Stomach (tissue), 9 donors: ENCODE data around the gene ARPC1A. TPM values are rescaled to one million over a fixed set of nuclear protein-coding genes. Genes with fewer than 3 reads are reported as not detected.

Source experiments
- DNase-seq, 2 donors: peaks; one replicate each; pipeline versions ENCODE4 v3.0.0 to v3.0.0-alpha.2; 2013 to 2019
- H3K27ac ChIP-seq, 5 donors: fragments of 200-600 bp in 4 of 5; sonication (generic) in 4 of 5; one replicate each; pipeline ENCODE4 v1.5.1; 2013 to 2019; ENCODE audit warnings: mild to moderate bottlenecking in 1 of 5, moderate library complexity in 1 of 5
- H3K27me3 ChIP-seq, 3 donors: fragments of 200-600 bp; sonication (generic); one replicate each; pipeline ENCODE4 v1.5.1; 2017 to 2019; ENCODE audit warnings: mixed run types in 1 of 3
- H3K36me3 ChIP-seq, 4 donors: fragments of 200-600 bp; sonication (generic); 1 replicate in 3 of 4; 2 replicates in 1 of 4; pipeline ENCODE4 v1.5.1; 2016 to 2019
- H3K4me1 ChIP-seq, 4 donors: fragments of 200-600 bp; sonication (generic); one replicate each; pipeline ENCODE4 v1.5.1; 2016 to 2019
- H3K4me3 ChIP-seq, 4 donors: fragments of 200-600 bp; sonication (generic) in 3 of 4; one replicate each; pipeline ENCODE4 v1.5.1; 2016 to 2019; ENCODE audit warnings: mild to moderate bottlenecking in 1 of 4
- H3K9me3 ChIP-seq, 4 donors: fragments of 200-600 bp; sonication (generic); one replicate each; pipeline ENCODE4 v1.5.1; 2016 to 2019
- EP300 ChIP-seq: sonication (generic); formaldehyde crosslinking; IDR thresholded peaks from one replicate; pipeline ENCODE4 v1.6.1; 2017; ENCODE audit warnings: antibody characterized with exemption
- POLR2A ChIP-seq, 4 donors: fragments of 450-650 bp; IDR thresholded peaks; one replicate each; pipeline ENCODE4 v1.6.1; 2016; ENCODE audit warnings: antibody characterized with exemption in 4 of 4, control low read depth in 2 of 4, mild to moderate bottlenecking in 1 of 4, moderate library complexity in 1 of 4
- POLR2AphosphoS5 ChIP-seq, 3 donors: sonication (generic); formaldehyde crosslinking; IDR thresholded peaks; one replicate each; pipeline ENCODE4 v1.6.1; 2016; ENCODE audit warnings: antibody characterized with exemption in 3 of 3
- WGBS, 5 donors: extraction: QIAGEN DNeasy Blood & Tissue Kit in 3 of 5; methylation state at CpG; one replicate each; pipeline versions ENCODE4 v1.1.5 to v1.1.7; 2013 to 2018; 5-methylcytosine and 5-hydroxymethylcytosine counted together
- intact Hi-C: fragments of 100-400 bp; cut with DNase I; formaldehyde crosslinking; loops from one replicate; pipeline ENCODE4 v1.15.1; 2023; ENCODE audit warnings: low total_unique reads
- polyA plus RNA-seq, 3 donors: library from polyadenylated mRNA; stranded (reverse); fragments of 200-250 nt; gene quantifications; one replicate each; pipeline ENCODE4 v1.2.3, GENCODE V29; 2013
- total RNA-seq, 5 donors: library from RNA; depleted of rRNA; stranded (reverse); fragments of >200 nt; gene quantifications; one replicate each; pipeline versions ENCODE4 v1.1.0 to v1.2.3, GENCODE V29; 2014 to 2016
- TF ChIP-seq, protein P1 (sequence below), 7 experiments: fragments of 450-650 bp in 4 of 7; fragments of 200-600 bp in 3 of 7; sonication (generic) in 3 of 7; IDR thresholded peaks; one replicate each; pipeline ENCODE4 v1.5.1; 2016 to 2019; ENCODE audit warnings: antibody characterized with exemption in 7 of 7, control low read depth in 2 of 7, mild to moderate bottlenecking in 1 of 7
- donor health status: healthy with polysubstance abuse.
- donor health status: Bipolar disorder and iron deficiency.
- donor health status: healthy.

Gene ARPC1A
- total and polyA plus RNA-seq, 8 donors = 93.3 to 344 (median 142) TPM

DNA sequence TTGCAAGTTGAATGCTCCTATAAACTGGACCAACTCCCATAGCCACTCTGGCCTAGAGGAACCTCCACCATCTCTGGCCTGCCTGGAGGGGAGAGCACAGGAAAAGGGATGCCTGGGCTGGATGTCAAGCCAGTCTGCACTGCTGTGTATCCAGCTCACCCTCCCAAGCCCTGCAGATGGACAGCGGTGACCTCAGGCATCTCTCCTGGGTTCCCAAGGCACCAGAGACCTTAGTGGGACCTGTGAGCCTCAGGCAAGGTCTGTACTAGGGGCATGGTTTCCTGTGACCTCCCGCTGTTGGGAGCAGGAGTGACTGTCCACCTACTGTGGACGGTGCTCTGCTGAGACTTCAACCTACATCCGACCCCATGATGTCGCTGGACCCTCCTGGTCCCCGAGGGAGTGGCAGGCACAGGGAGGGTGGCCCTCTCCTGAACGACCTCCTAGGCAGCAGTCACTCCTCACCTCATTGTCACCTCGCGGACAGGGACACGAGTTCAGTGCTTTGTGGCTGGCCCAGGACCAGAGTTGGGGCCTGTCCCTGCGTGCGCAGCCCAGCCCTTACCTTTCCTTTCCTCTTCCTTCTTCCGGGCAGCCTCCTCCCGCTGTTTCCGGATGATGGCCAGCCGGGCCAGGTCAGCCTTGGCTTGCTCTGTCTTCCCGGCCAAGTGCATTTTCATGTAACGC, 71.7 kb downstream of the ARPC1A start:
- H3K4me1 ChIP-seq = peaks cover 2 to 22% (median 20%) of the 10 kb centered on the region in 4 donors
- TF ChIP-seq POLR2A (IDR thresholded peaks at IDR 0.05) = no peak
- TF ChIP-seq, protein P1, sequence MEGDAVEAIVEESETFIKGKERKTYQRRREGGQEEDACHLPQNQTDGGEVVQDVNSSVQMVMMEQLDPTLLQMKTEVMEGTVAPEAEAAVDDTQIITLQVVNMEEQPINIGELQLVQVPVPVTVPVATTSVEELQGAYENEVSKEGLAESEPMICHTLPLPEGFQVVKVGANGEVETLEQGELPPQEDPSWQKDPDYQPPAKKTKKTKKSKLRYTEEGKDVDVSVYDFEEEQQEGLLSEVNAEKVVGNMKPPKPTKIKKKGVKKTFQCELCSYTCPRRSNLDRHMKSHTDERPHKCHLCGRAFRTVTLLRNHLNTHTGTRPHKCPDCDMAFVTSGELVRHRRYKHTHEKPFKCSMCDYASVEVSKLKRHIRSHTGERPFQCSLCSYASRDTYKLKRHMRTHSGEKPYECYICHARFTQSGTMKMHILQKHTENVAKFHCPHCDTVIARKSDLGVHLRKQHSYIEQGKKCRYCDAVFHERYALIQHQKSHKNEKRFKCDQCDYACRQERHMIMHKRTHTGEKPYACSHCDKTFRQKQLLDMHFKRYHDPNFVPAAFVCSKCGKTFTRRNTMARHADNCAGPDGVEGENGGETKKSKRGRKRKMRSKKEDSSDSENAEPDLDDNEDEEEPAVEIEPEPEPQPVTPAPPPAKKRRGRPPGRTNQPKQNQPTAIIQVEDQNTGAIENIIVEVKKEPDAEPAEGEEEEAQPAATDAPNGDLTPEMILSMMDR (IDR thresholded peaks at IDR 0.05) = no peak
- H3K36me3 ChIP-seq = peaks cover 69 to 96% (median 87%) of the 10 kb centered on the region in 4 donors
- H3K27me3 ChIP-seq = no peaks in the 10 kb centered on the region
- H3K27ac ChIP-seq = no peak overlapping the region
- no peak for DNase-seq
- intact Hi-C loops = no loop called here
- 84 to 89% (median 86%) methylated on average over 15 to 18 of the region's 18 CpGs for WGBS, 5 donors
- H3K9me3 ChIP-seq = no peaks in the 10 kb centered on the region
- H3K4me3 ChIP-seq = no peak overlapping the region

DNA sequence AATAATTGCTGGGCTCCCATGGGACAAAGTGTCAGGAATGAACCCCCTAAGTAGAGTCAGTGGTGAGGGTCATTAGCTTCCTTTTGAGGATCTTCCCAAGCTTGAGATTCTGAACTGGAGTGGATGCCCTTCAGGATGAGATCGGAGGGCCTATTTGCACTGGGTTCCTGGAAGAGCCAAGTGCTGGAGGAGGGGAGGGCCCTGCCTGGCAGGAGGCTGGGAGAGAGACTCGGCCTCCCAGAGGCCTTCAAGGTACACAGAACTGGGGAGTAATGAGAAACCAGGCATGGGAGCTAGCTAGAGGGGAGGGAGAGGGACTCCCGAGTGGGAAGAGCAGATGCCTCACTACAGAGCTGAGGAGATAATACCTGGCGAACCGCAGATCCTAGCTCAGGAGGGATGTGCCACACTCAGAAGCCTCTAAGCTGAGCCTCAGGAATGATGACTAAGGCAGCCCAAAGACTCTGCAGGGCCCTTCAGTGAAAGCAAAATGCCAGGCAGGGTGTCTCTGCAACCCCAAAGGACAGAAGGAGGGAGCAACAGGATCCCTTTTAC, 73.3 kb downstream of the ARPC1A start:
- H3K36me3 ChIP-seq = peaks cover 82 to 100% (median 99%) of the 10 kb centered on the region in 4 donors
- no peak overlapping the region for H3K27ac ChIP-seq

DNA sequence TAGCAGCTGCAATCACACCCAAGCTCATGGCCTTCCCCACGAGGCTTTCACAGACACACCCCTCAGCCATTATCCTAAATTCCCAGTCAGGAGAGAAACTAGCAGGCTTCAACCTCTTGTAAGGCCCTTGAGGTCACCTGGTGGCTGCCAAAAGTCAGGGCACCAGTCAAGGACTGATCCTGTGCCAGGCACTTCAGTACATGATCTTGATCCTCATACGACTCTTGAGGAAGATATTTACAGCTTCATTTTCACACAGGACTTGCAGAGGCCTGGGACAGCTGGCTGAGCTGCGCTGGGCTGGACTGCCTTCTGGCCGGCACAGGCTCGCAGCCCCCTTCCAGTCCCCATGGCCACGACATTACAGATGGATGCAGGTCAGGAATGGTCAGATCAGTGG, 73.9 kb downstream of the ARPC1A start:
- Histone ChIP-seq H3K36me3 (peaks cover 82 to 100% (median 100%) of the 10 kb centered on the region in 4 donors), H3K27ac (no peak overlapping the region), H3K4me3 (no peak overlapping the region), H3K9me3 (no peaks in the 10 kb centered on the region), H3K4me1 (peaks cover 0 to 13% (median 9%) of the 10 kb centered on the region in 4 donors), H3K27me3 (no peaks in the 10 kb centered on the region)
- 65 to 79% (median 77%) methylated on average over 4 to 6 of the region's 6 CpGs for WGBS, 5 donors
- TF ChIP-seq EP300 = no peak
- no peak for TF ChIP-seq POLR2AphosphoS5 (IDR thresholded peaks at IDR 0.05)
- no peak for TF ChIP-seq POLR2A (IDR thresholded peaks at IDR 0.05)
- TF ChIP-seq, protein P1 (IDR thresholded peaks at IDR 0.05) = no peak
- no peak for DNase-seq
- intact Hi-C loops = no loop called here

More for the DNA sequence above, 73.3 kb downstream of the ARPC1A start:
- 63 to 84% (median 72%) methylated on average over 5 of the region's 5 CpGs for WGBS, 5 donors
- Histone ChIP-seq H3K4me1 (peaks cover 0 to 9% (median 5%) of the 10 kb centered on the region in 4 donors), H3K9me3 (no peaks in the 10 kb centered on the region), H3K27me3 (no peaks in the 10 kb centered on the region), H3K4me3 (no peak overlapping the region)
- DNase-seq = no peak
- TF ChIP-seq EP300 (no peak), POLR2A (IDR thresholded peaks at IDR 0.05) (no peak), POLR2AphosphoS5 (IDR thresholded peaks at IDR 0.05) (no peak)
- TF ChIP-seq, protein P1 (IDR thresholded peaks at IDR 0.05) = no peak
- intact Hi-C loops = no loop called here

DNA sequence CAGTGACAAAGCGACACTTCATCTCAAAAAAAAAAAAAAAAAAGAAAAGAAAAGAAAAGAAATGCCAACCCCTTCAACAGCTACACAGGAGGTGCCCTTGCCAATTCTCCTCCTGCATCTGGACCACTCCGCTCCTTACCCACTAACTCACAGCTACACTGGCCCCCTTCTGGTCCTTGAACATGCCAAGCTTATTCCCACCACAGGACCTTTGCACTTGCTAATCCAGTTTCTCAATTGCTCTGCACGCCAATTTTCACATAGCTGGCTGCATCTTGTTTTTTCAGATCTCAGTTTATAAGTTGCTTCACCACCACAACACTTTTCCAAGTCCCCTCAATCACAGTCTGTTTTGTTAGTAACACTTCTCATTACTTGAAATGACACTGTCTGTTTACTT, 77.2 kb downstream of the ARPC1A start:
- Histone ChIP-seq H3K27ac (no peak overlapping the region), H3K27me3 (no peaks in the 10 kb centered on the region), H3K4me3 (no peak overlapping the region), H3K4me1 (peaks cover 12 to 41% (median 39%) of the 10 kb centered on the region in 4 donors), H3K9me3 (no peaks in the 10 kb centered on the region), H3K36me3 (peaks cover 60 to 74% (median 72%) of the 10 kb centered on the region in 4 donors)
- no peak for DNase-seq
- TF ChIP-seq POLR2AphosphoS5 (IDR thresholded peaks at IDR 0.05) (no peak), EP300 (no peak), POLR2A (IDR thresholded peaks at IDR 0.05) (no peak)
- TF ChIP-seq, protein P1 (IDR thresholded peaks at IDR 0.05) = no peak
- intact Hi-C loops = no loop called here
- WGBS, 5 donors = 88 to 97% (median 93%) methylated on average over 3 of the region's 3 CpGs
